Keratinocyte (primary cell): Measurements from ENCODE around the gene CREB5. TPM values are rescaled to one million over a fixed set of nuclear protein-coding genes. Genes with fewer than 3 reads are reported as not detected.

ENCODE experiments used
- DNase-seq: peaks from one replicate; pipeline ENCODE4 v3.0.0-alpha.2; 2011; ENCODE audit warnings: low read depth, missing footprints, low spot score
- FAIRE-seq: peaks from 2 replicates; lab custom pipeline; 2011; peaks lifted over from hg19 to GRCh38; lab: Jason Lieb, UNC
- H2AFZ ChIP-seq: 2 replicates; pipeline ENCODE4 v1.6.0; 2012; ENCODE audit warnings: low read length, control low read depth, inconsistent platforms; ENCODE audit not compliant: control insufficient read depth
- H3K27ac ChIP-seq: 2 replicates; pipeline ENCODE4 v1.5.1; 2011; ENCODE audit warnings: low read length; ENCODE audit not compliant: control insufficient read depth, insufficient read depth
- H3K27me3 ChIP-seq: 3 replicates; pipeline ENCODE4 v1.6.0; 2011; ENCODE audit warnings: low read length; ENCODE audit not compliant: control insufficient read depth, insufficient read depth; ENCODE audit errors: extremely low read depth
- H3K36me3 ChIP-seq, 2 experiments: 2 replicates in 1 of 2; 3 replicates in 1 of 2; pipeline ENCODE4 v1.5.1; 2011; ENCODE audit warnings: low read length in 2 of 2, mild to moderate bottlenecking in 1 of 2; ENCODE audit not compliant: control insufficient read depth in 2 of 2, insufficient read depth in 2 of 2; ENCODE audit errors: extremely low read depth in 1 of 2
- H3K4me1 ChIP-seq: 3 replicates; pipeline ENCODE4 v1.5.1; 2011; ENCODE audit warnings: low read length; ENCODE audit not compliant: control insufficient read depth, insufficient read depth; ENCODE audit errors: extremely low read depth
- H3K4me2 ChIP-seq: 3 replicates; pipeline ENCODE4 v1.6.0; 2011; ENCODE audit warnings: low read depth, low read length; ENCODE audit not compliant: control insufficient read depth, insufficient read depth; ENCODE audit errors: extremely low read depth
- H3K4me3 ChIP-seq, 3 experiments: fragments of 200-600 bp in 1 of 3; sonication (generic) in 1 of 3; 2 replicates in 2 of 3; 3 replicates in 1 of 3; pipeline ENCODE4 v1.5.1; 2011 to 2016; ENCODE audit warnings: low read length in 3 of 3, mild to moderate bottlenecking in 3 of 3, control low read depth in 2 of 3, inconsistent platforms in 1 of 3, low read depth in 1 of 3, mixed read lengths in 1 of 3, mixed run types in 1 of 3, moderate library complexity in 1 of 3; ENCODE audit not compliant: control insufficient read depth in 2 of 3, insufficient read depth in 2 of 3; ENCODE audit errors: extremely low read depth in 1 of 3
- H3K79me2 ChIP-seq: 2 replicates; pipeline ENCODE4 v1.6.0; 2012; ENCODE audit warnings: low read length; ENCODE audit not compliant: control insufficient read depth, insufficient read depth
- H3K9ac ChIP-seq: 3 replicates; pipeline ENCODE4 v1.6.0; 2011; ENCODE audit warnings: low read length; ENCODE audit not compliant: control insufficient read depth, insufficient read depth; ENCODE audit errors: extremely low read depth
- H3K9me1 ChIP-seq: 3 replicates; pipeline ENCODE4 v1.6.0; 2011; ENCODE audit warnings: low read length; ENCODE audit not compliant: control insufficient read depth, insufficient read depth; ENCODE audit errors: extremely low read depth
- H3K9me3 ChIP-seq: 2 replicates; pipeline ENCODE4 v1.5.1; 2012; ENCODE audit warnings: low read depth, low read length; ENCODE audit not compliant: control insufficient read depth
- H4K20me1 ChIP-seq: 3 replicates; pipeline ENCODE4 v1.6.0; 2011; ENCODE audit warnings: low read length; ENCODE audit not compliant: control insufficient read depth, insufficient read depth; ENCODE audit errors: extremely low read depth
- EZH2 ChIP-seq: IDR thresholded peaks from one replicate; pipeline ENCODE4 v1.6.1; 2012; ENCODE audit warnings: inconsistent platforms, mild to moderate bottlenecking, low read length, moderate library complexity
- dilution Hi-C: fragments of 300-500 bp; cut with MboI; formaldehyde crosslinking; loops from one replicate; pipeline ENCODE4 v1.7.0; 2020; ENCODE audit warnings: low sequenced_read_pairs; ENCODE audit not compliant: extremely low pct_ligation_motif_present
- polyA plus RNA-seq, 5 experiments: library from polyadenylated mRNA; depleted of rRNA in 3 of 5; stranded (reverse) in 3 of 5; stranded (forward) in 1 of 5; unstranded in 1 of 5; fragments of >200 nt; gene quantifications; 1 replicate in 1 of 5; 2 replicates in 3 of 5; 3 replicates in 1 of 5; pipeline versions ENCODE4 v1.2.1 to v1.2.3, GENCODE V29; 2011 to 2012; ENCODE audit warnings: missing spikeins in 2 of 5, low read depth in 1 of 5, low replicate concordance in 1 of 5
- TF ChIP-seq, protein P1 (sequence below), 3 experiments: IDR thresholded peaks in 1 of 3; conservative IDR thresholded peaks in 1 of 3; optimal IDR thresholded peaks in 1 of 3; 2 replicates in 2 of 3; 3 replicates in 1 of 3; pipeline versions ENCODE3 to v1.5.1; 2011; ENCODE audit warnings: low read length in 3 of 3, mild to moderate bottlenecking in 3 of 3, moderate library complexity in 2 of 3, control low read depth in 1 of 3, inconsistent platforms in 1 of 3; ENCODE audit not compliant: insufficient read depth in 2 of 3; ENCODE audit errors: extremely low read depth in 1 of 3

The CREB5 gene
- polyA plus RNA-seq, 1 donor (not counting 4 experiments of a cell fraction or from before 2014, with no cell fraction given): 7.9 TPM

- FAIRE-seq: no peak
- Histone ChIP-seq H3K4me3 (no peak overlapping the region), H3K36me3 (peaks cover 0 to 3% of the 10 kb centered on the region in 2 experiments), H3K9me3 (no peaks in the 10 kb centered on the region), H4K20me1 (no peaks in the 10 kb centered on the region), H3K79me2 (no peaks in the 10 kb centered on the region), H3K4me2 (no peak overlapping the region), H3K27ac (no peak overlapping the region), H3K27me3 (no peaks in the 10 kb centered on the region), H3K9me1 (no peaks in the 10 kb centered on the region), H2AFZ (no peak overlapping the region), H3K9ac (no peak overlapping the region), H3K4me1 (no peaks in the 10 kb centered on the region)
- TF ChIP-seq EZH2: no peak
- TF ChIP-seq, protein P1, sequence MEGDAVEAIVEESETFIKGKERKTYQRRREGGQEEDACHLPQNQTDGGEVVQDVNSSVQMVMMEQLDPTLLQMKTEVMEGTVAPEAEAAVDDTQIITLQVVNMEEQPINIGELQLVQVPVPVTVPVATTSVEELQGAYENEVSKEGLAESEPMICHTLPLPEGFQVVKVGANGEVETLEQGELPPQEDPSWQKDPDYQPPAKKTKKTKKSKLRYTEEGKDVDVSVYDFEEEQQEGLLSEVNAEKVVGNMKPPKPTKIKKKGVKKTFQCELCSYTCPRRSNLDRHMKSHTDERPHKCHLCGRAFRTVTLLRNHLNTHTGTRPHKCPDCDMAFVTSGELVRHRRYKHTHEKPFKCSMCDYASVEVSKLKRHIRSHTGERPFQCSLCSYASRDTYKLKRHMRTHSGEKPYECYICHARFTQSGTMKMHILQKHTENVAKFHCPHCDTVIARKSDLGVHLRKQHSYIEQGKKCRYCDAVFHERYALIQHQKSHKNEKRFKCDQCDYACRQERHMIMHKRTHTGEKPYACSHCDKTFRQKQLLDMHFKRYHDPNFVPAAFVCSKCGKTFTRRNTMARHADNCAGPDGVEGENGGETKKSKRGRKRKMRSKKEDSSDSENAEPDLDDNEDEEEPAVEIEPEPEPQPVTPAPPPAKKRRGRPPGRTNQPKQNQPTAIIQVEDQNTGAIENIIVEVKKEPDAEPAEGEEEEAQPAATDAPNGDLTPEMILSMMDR (optimal IDR thresholded peaks at IDR 0.05 in 1 of 3, IDR thresholded peaks at IDR 0.05 in 1 of 3, conservative IDR thresholded peaks at IDR 0.05 in 1 of 3; ENCODE audit: extremely low read depth in 1 of 3, insufficient read depth in 2 of 3, low read length in 3 of 3): no peak
- dilution Hi-C loops: no loop called here
- no peak for DNase-seq
These were observed 396.6 kb downstream of the CREB5 start for GRCh38 chr7:28808796-28809533.

GRCh38 chr7:28811008-28811407 is 398.7 kb downstream of the CREB5 start:
- DNase-seq: no peak
- Histone ChIP-seq H3K4me1 (no peaks in the 10 kb centered on the region), H3K9me3 (no peaks in the 10 kb centered on the region), H3K4me3 (no peak overlapping the region), H4K20me1 (no peaks in the 10 kb centered on the region), H3K27ac (no peak overlapping the region), H3K36me3 (no peaks in the 10 kb centered on the region), H3K27me3 (no peaks in the 10 kb centered on the region), H3K4me2 (no peak overlapping the region), H3K9ac (no peak overlapping the region), H3K9me1 (no peaks in the 10 kb centered on the region), H3K79me2 (no peaks in the 10 kb centered on the region), H2AFZ (no peak overlapping the region)
- TF ChIP-seq EZH2: no peak
- TF ChIP-seq, protein P1 (optimal IDR thresholded peaks at IDR 0.05 in 1 of 3, IDR thresholded peaks at IDR 0.05 in 1 of 3, conservative IDR thresholded peaks at IDR 0.05 in 1 of 3; ENCODE audit: extremely low read depth in 1 of 3, insufficient read depth in 2 of 3, low read length in 3 of 3): no peak
- dilution Hi-C loops: no loop called here
- FAIRE-seq: no peak
